Measurements from ENCODE around the gene VWA8. TPM values are rescaled to one million over a fixed set of nuclear protein-coding genes. Genes with fewer than 3 reads are reported as not detected.
A peak's percentile ranks its signal among the peaks of the same experiment; 100 is the strongest.

The VWA8 gene
- total and polyA plus RNA-seq, 4 experiments from 2014 or later = 3.2 to 23.3 (median 13.5) TPM

- intact Hi-C loops (cut with micrococcal nuclease) = no loop called here
- Mint-ChIP-seq H3K27me3 (no peaks in the 10 kb centered on the region), H3K27ac (peak overlapping the region in 2 of 7 donors; percentile 7 to 74), H3K36me3 (peaks cover 11 to 12% of the 10 kb centered on the region in 2 donors), H3K4me1 (peaks cover 0 to 11% (median 6%) of the 10 kb centered on the region in 4 donors), H3K9me3 (no peaks in the 10 kb centered on the region), H3K4me3 (no peak overlapping the region)
- no peak overlapping the region for H3K4me3 ChIP-seq (ENCODE audit: low read length in 2 of 2)
- no peak for DNase-seq
- no peaks in the 10 kb centered on the region for H3K9me3 ChIP-seq (ENCODE audit: control insufficient read depth in 1 of 2, low read length in 2 of 2)
- no peaks in the 10 kb centered on the region for H3K4me1 ChIP-seq (ENCODE audit: insufficient read depth, low read length)
- H3K36me3 ChIP-seq (ENCODE audit: insufficient read depth, low read length) = no peaks in the 10 kb centered on the region
- H3K27me3 ChIP-seq (ENCODE audit: insufficient read depth, low read length) = no peaks in the 10 kb centered on the region
- ChIA-PET CTCF (ENCODE audit: partially characterized antibody) (no interaction called here), POLR2A (ENCODE audit: partially characterized antibody) (interaction anchor here (1.7 to 4.5 kb wide), 2 partner anchors 102 to 107 kb away, joined by 4 to 20 read pairs; partner anchors contain the start of gene RGCC)
- H3K27ac ChIP-seq (ENCODE audit: low read depth, low read length) = no peak overlapping the region
Measured at GRCh38 chr13:41565846-41566245, 395.1 kb downstream of the VWA8 start.

GRCh38 chr13:41565216-41565615 lies 395.7 kb downstream of the VWA8 start:
- Histone ChIP-seq H3K27me3 (ENCODE audit: insufficient read depth, low read length) (no peaks in the 10 kb centered on the region), H3K36me3 (ENCODE audit: insufficient read depth, low read length) (no peaks in the 10 kb centered on the region), H3K4me1 (ENCODE audit: insufficient read depth, low read length) (no peaks in the 10 kb centered on the region), H3K27ac (ENCODE audit: low read depth, low read length) (no peak overlapping the region), H3K4me3 (ENCODE audit: low read length in 2 of 2) (no peak overlapping the region), H3K9me3 (ENCODE audit: control insufficient read depth in 1 of 2, low read length in 2 of 2) (no peaks in the 10 kb centered on the region)
- Mint-ChIP-seq H3K9me3 (no peaks in the 10 kb centered on the region), H3K4me1 (peaks cover 0 to 11% (median 6%) of the 10 kb centered on the region in 4 donors), H3K27ac (peak overlapping the region in 4 of 7 donors; percentile 13 to 36 (median 30)), H3K36me3 (peaks cover 9 to 10% of the 10 kb centered on the region in 2 donors), H3K27me3 (no peaks in the 10 kb centered on the region), H3K4me3 (no peak overlapping the region)
- POLR2A ChIA-PET (ENCODE audit: partially characterized antibody) = interaction anchor here (0.9 to 4.5 kb wide), 3 partner anchors 25 to 106 kb away, joined by 3 to 20 read pairs (median 4); partner anchors contain the start of gene RGCC
- CTCF ChIA-PET (ENCODE audit: partially characterized antibody) = interaction anchor here (1.0 kb wide), 1 partner anchor 88 kb away, joined by 3 read pairs; no protein-coding TSS in a partner anchor
- DNase-seq = no peak
- intact Hi-C loops (cut with micrococcal nuclease) = no loop called here

- Mint-ChIP-seq H3K27me3 (no peaks in the 10 kb centered on the region), H3K4me1 (peaks cover 0 to 11% (median 4%) of the 10 kb centered on the region in 4 donors), H3K27ac (peak overlapping the region in 1 of 7 donors; percentile 48), H3K9me3 (no peaks in the 10 kb centered on the region), H3K4me3 (no peak overlapping the region), H3K36me3 (peaks cover 4 to 10% of the 10 kb centered on the region in 2 donors)
- Histone ChIP-seq H3K27me3 (ENCODE audit: insufficient read depth, low read length) (no peaks in the 10 kb centered on the region), H3K4me1 (ENCODE audit: insufficient read depth, low read length) (no peaks in the 10 kb centered on the region), H3K9me3 (ENCODE audit: control insufficient read depth in 1 of 2, low read length in 2 of 2) (no peaks in the 10 kb centered on the region), H3K27ac (ENCODE audit: low read depth, low read length) (no peak overlapping the region), H3K4me3 (ENCODE audit: low read length in 2 of 2) (no peak overlapping the region), H3K36me3 (ENCODE audit: insufficient read depth, low read length) (no peaks in the 10 kb centered on the region)
- POLR2A ChIA-PET (ENCODE audit: partially characterized antibody) = interaction anchor here (0.9 to 4.5 kb wide), 2 partner anchors 24 to 105 kb away, joined by 3 to 20 read pairs; partner anchors contain the start of gene RGCC
- intact Hi-C loops (cut with micrococcal nuclease) = no loop called here
- DNase-seq = no peak
- CTCF ChIA-PET (ENCODE audit: partially characterized antibody) = interaction anchor here (0.7 to 1.5 kb wide), 2 partner anchors 14 to 24 kb away, joined by 3 to 4 read pairs; no protein-coding TSS in a partner anchor
Measured at GRCh38 chr13:41563984-41564365, 396.9 kb downstream of the VWA8 start.

GRCh38 chr13:41563341-41563983 lies 397.4 kb downstream of the VWA8 start:
- CTCF ChIA-PET (ENCODE audit: partially characterized antibody) = interaction anchor here (1.5 kb wide), 1 partner anchor 24 kb away, joined by 4 read pairs; no protein-coding TSS in a partner anchor
- Mint-ChIP-seq H3K27ac (peak overlapping the region in 1 of 7 donors; percentile 24), H3K9me3 (no peaks in the 10 kb centered on the region), H3K36me3 (peaks cover 4 to 10% of the 10 kb centered on the region in 2 donors), H3K27me3 (no peaks in the 10 kb centered on the region), H3K4me3 (no peak overlapping the region), H3K4me1 (peaks cover 0 to 11% (median 4%) of the 10 kb centered on the region in 4 donors)
- Histone ChIP-seq H3K4me1 (ENCODE audit: insufficient read depth, low read length) (no peaks in the 10 kb centered on the region), H3K4me3 (ENCODE audit: low read length in 2 of 2) (no peak overlapping the region), H3K36me3 (ENCODE audit: insufficient read depth, low read length) (no peaks in the 10 kb centered on the region), H3K27ac (ENCODE audit: low read depth, low read length) (no peak overlapping the region), H3K9me3 (ENCODE audit: control insufficient read depth in 1 of 2, low read length in 2 of 2) (no peaks in the 10 kb centered on the region), H3K27me3 (ENCODE audit: insufficient read depth, low read length) (no peaks in the 10 kb centered on the region)
- intact Hi-C loops (cut with micrococcal nuclease) = no loop called here
- POLR2A ChIA-PET (ENCODE audit: partially characterized antibody) = interaction anchor here (4.5 kb wide), 1 partner anchor 104 kb away, joined by 20 read pairs; the partner anchor contains the start of gene RGCC
- no peak for DNase-seq

GRCh38 chr13:41562541-41563178 lies 398.2 kb downstream of the VWA8 start:
- intact Hi-C loops (cut with micrococcal nuclease) = no loop called here
- Mint-ChIP-seq H3K4me1 (peaks cover 0 to 11% (median 4%) of the 10 kb centered on the region in 4 donors), H3K27ac (no peak overlapping the region), H3K4me3 (no peak overlapping the region), H3K9me3 (no peaks in the 10 kb centered on the region), H3K36me3 (peaks cover 0 to 5% of the 10 kb centered on the region in 2 donors), H3K27me3 (no peaks in the 10 kb centered on the region)
- ChIA-PET POLR2A (ENCODE audit: partially characterized antibody) (interaction anchor here (4.5 kb wide), 1 partner anchor 103 kb away, joined by 20 read pairs; the partner anchor contains the start of gene RGCC), CTCF (ENCODE audit: partially characterized antibody) (interaction anchor here (1.6 kb wide), 1 partner anchor 53 kb away, joined by 4 read pairs; no protein-coding TSS in a partner anchor)
- DNase-seq = no peak
- no peaks in the 10 kb centered on the region for H3K9me3 ChIP-seq (ENCODE audit: control insufficient read depth in 1 of 2, low read length in 2 of 2)
- H3K4me3 ChIP-seq (ENCODE audit: low read length in 2 of 2) = no peak overlapping the region
- H3K36me3 ChIP-seq (ENCODE audit: insufficient read depth, low read length) = no peaks in the 10 kb centered on the region
- no peaks in the 10 kb centered on the region for H3K27me3 ChIP-seq (ENCODE audit: insufficient read depth, low read length)
- H3K27ac ChIP-seq (ENCODE audit: low read depth, low read length) = no peak overlapping the region
- no peaks in the 10 kb centered on the region for H3K4me1 ChIP-seq (ENCODE audit: insufficient read depth, low read length)

- Histone ChIP-seq H3K4me3 (ENCODE audit: low read length in 2 of 2) (no peak overlapping the region), H3K9me3 (ENCODE audit: control insufficient read depth in 1 of 2, low read length in 2 of 2) (no peaks in the 10 kb centered on the region), H3K27me3 (ENCODE audit: insufficient read depth, low read length) (no peaks in the 10 kb centered on the region), H3K36me3 (ENCODE audit: insufficient read depth, low read length) (no peaks in the 10 kb centered on the region), H3K4me1 (ENCODE audit: insufficient read depth, low read length) (no peaks in the 10 kb centered on the region), H3K27ac (ENCODE audit: low read depth, low read length) (no peak overlapping the region)
- Mint-ChIP-seq H3K9me3 (no peaks in the 10 kb centered on the region), H3K27ac (no peak overlapping the region), H3K27me3 (no peaks in the 10 kb centered on the region), H3K36me3 (peaks cover 0 to 5% of the 10 kb centered on the region in 2 donors), H3K4me1 (peaks cover 0 to 11% (median 4%) of the 10 kb centered on the region in 4 donors), H3K4me3 (no peak overlapping the region)
- intact Hi-C loops (cut with micrococcal nuclease) = no loop called here
- ChIA-PET CTCF (ENCODE audit: partially characterized antibody) (interaction anchor here (1.4 to 1.6 kb wide), 2 partner anchors 16 to 53 kb away, joined by 3 to 4 read pairs; no protein-coding TSS in a partner anchor), POLR2A (ENCODE audit: partially characterized antibody) (no interaction called here)
- no peak for DNase-seq
Measured at GRCh38 chr13:41562083-41562482, 398.8 kb downstream of the VWA8 start.

GRCh38 chr13:41561170-41561569 lies 399.7 kb downstream of the VWA8 start:
- no peaks in the 10 kb centered on the region for H3K9me3 Mint-ChIP-seq
- Histone ChIP-seq H3K9me3 (ENCODE audit: control insufficient read depth in 1 of 2, low read length in 2 of 2) (no peaks in the 10 kb centered on the region), H3K36me3 (ENCODE audit: insufficient read depth, low read length) (no peaks in the 10 kb centered on the region), H3K4me1 (ENCODE audit: insufficient read depth, low read length) (no peaks in the 10 kb centered on the region), H3K27me3 (ENCODE audit: insufficient read depth, low read length) (no peaks in the 10 kb centered on the region), H3K4me3 (ENCODE audit: low read length in 2 of 2) (no peak overlapping the region), H3K27ac (ENCODE audit: low read depth, low read length) (no peak overlapping the region)
- peaks cover 0 to 4% of the 10 kb centered on the region in 2 donors for H3K36me3 Mint-ChIP-seq
- no peak overlapping the region for H3K27ac Mint-ChIP-seq
- no peaks in the 10 kb centered on the region for H3K27me3 Mint-ChIP-seq
- DNase-seq = no peak
- intact Hi-C loops (cut with micrococcal nuclease) = no loop called here
- H3K4me1 Mint-ChIP-seq = peaks cover 0 to 11% (median 4%) of the 10 kb centered on the region in 4 donors
- ChIA-PET CTCF (ENCODE audit: partially characterized antibody) (interaction anchor here (1.2 to 1.7 kb wide), 3 partner anchors 10 to 50 kb away, joined by 3 to 4 read pairs (median 4); no protein-coding TSS in a partner anchor), POLR2A (ENCODE audit: partially characterized antibody) (interaction anchor here (1.2 kb wide), 1 partner anchor 97 kb away, joined by 4 read pairs; no protein-coding TSS in a partner anchor)
- H3K4me3 Mint-ChIP-seq = no peak overlapping the region
